Measurements from ENCODE around the gene TRIM36.

Gene TRIM36

GRCh38 chr5:115169487-115170133, at the start of gene TRIM36:
Gene TRIM36, minus strand, starts transcription at chr5:115169908. Its CDS starts 274 bp downstream, at chr5:115169634.
- no peak for TF ChIP-seq CTCF (IDR thresholded peaks at IDR 0.05)

GRCh38 chr5:115214541-115214940, 44.8 kb upstream of the TRIM36 start:
- TF ChIP-seq CTCF (IDR thresholded peaks at IDR 0.05), result no peak

- TF ChIP-seq CTCF (IDR thresholded peaks at IDR 0.05), result no peak
These were observed 39.6 kb upstream of the TRIM36 start for GRCh38 chr5:115209279-115209678.

GRCh38 chr5:115202952-115203351, 33.2 kb upstream of the TRIM36 start:
- no peak for TF ChIP-seq CTCF (IDR thresholded peaks at IDR 0.05)

- no peak for TF ChIP-seq CTCF (IDR thresholded peaks at IDR 0.05)
These were observed 26.5 kb upstream of the TRIM36 start for GRCh38 chr5:115196161-115196560.

- no peak for TF ChIP-seq CTCF (IDR thresholded peaks at IDR 0.05)
These were observed 25.0 kb upstream of the TRIM36 start for GRCh38 chr5:115194676-115195075.

GRCh38 chr5:115193295-115193694, 23.6 kb upstream of the TRIM36 start:
- no peak for TF ChIP-seq CTCF (IDR thresholded peaks at IDR 0.05)

- TF ChIP-seq CTCF (IDR thresholded peaks at IDR 0.05), result no peak
These were observed 22.4 kb upstream of the TRIM36 start for GRCh38 chr5:115192098-115192497.
